Amniotic stem cell (primary cell): ENCODE data around the gene KLK1.

Experiments used
- DNase-seq: peaks from one replicate; lab custom pipeline; 2025; lab: John Stamatoyannopoulos, UW

The KLK1 gene

GRCh38 chr19:50835785-50836542 lies 12.4 kb upstream of the KLK1 start:
- DNase-seq = no peak

GRCh38 chr19:50835103-50835784 lies 11.7 kb upstream of the KLK1 start:
- no peak for DNase-seq

GRCh38 chr19:50833802-50834167 lies 10.2 kb upstream of the KLK1 start:
- no peak for DNase-seq

GRCh38 chr19:50833117-50833801 lies 9.7 kb upstream of the KLK1 start, which contains the start of gene KLK15:
TSS of gene KLK15 (minus strand) at chr19:50833574. CDS start at chr19:50831492, 2,082 bp downstream.
- DNase-seq = no peak

GRCh38 chr19:50832666-50833065 lies 9.1 kb upstream of the KLK1 start:
- DNase-seq = no peak

- DNase-seq = no peak
These were observed 7.4 kb upstream of the KLK1 start for GRCh38 chr19:50831026-50831396.

- DNase-seq = no peak
These were observed 6.9 kb upstream of the KLK1 start for GRCh38 chr19:50830266-50831025.

GRCh38 chr19:50829801-50830200 lies 6.2 kb upstream of the KLK1 start:
- no peak for DNase-seq

GRCh38 chr19:50827476-50827875 lies 3.9 kb upstream of the KLK1 start:
- no peak for DNase-seq

GRCh38 chr19:50826492-50827240 lies 3.1 kb upstream of the KLK1 start:
- no peak for DNase-seq

GRCh38 chr19:50822661-50823208 lies 852 bp downstream of the KLK1 start:
- no peak for DNase-seq

- DNase-seq = no peak
These were observed 2.0 kb downstream of the KLK1 start for GRCh38 chr19:50821622-50822021.

- no peak for DNase-seq
These were observed 2.4 kb downstream of the KLK1 start for GRCh38 chr19:50821248-50821612.

GRCh38 chr19:50820549-50821247 lies 2.9 kb downstream of the KLK1 start:
- no peak for DNase-seq

GRCh38 chr19:50820086-50820485 lies 3.5 kb downstream of the KLK1 start:
- no peak for DNase-seq

- no peak for DNase-seq
These were observed 4.0 kb downstream of the KLK1 start for GRCh38 chr19:50819636-50820035.

GRCh38 chr19:50818859-50819472 lies 4.6 kb downstream of the KLK1 start:
- DNase-seq = no peak

GRCh38 chr19:50817941-50818858 lies 5.4 kb downstream of the KLK1 start:
- no peak for DNase-seq

GRCh38 chr19:50815439-50815838 lies 8.1 kb downstream of the KLK1 start:
- DNase-seq = no peak
